NCI-H1092 (cell line): ENCODE measurements around the gene TRMT1.
"Not testable (repeated sequence)": the region's sequence is repeated elsewhere in the genome, so short reads cannot be mapped to it uniquely, and the experiment has no call there.

Experiments
- DNase-seq: peaks from one replicate; lab custom pipeline; 2025; lab: John Stamatoyannopoulos, UW

Gene TRMT1

GRCh38 chr19:13150187-13150930 is 33.8 kb upstream of the TRMT1 start, which contains the start of the genes IER2 and STX10:
TSS of gene IER2 (plus strand) at chr19:13150411. CDS start at chr19:13153187, 2,776 bp downstream.
TSS of gene STX10 (minus strand) at chr19:13150375. CDS start at chr19:13150173, 202 bp downstream.
- DNase-seq: peak; percentile 91

- peak; percentile 57 for DNase-seq
These were observed 33.2 kb upstream of the TRMT1 start for GRCh38 chr19:13149628-13150186.

GRCh38 chr19:13149173-13149627 is 32.7 kb upstream of the TRMT1 start:
- not testable (repeated sequence) for DNase-seq

GRCh38 chr19:13146763-13147563 is 30.4 kb upstream of the TRMT1 start:
- no peak for DNase-seq

GRCh38 chr19:13139633-13140311 is 23.2 kb upstream of the TRMT1 start:
- no peak for DNase-seq

- DNase-seq: no peak
These were observed 22.3 kb upstream of the TRMT1 start for GRCh38 chr19:13138916-13139198.

- no peak for DNase-seq
These were observed 21.8 kb upstream of the TRMT1 start for GRCh38 chr19:13138171-13138915.

GRCh38 chr19:13137290-13137794 is 20.8 kb upstream of the TRMT1 start:
- no peak for DNase-seq

GRCh38 chr19:13135068-13136062 is 18.8 kb upstream of the TRMT1 start:
- DNase-seq: no peak

- no peak for DNase-seq
These were observed 18.1 kb upstream of the TRMT1 start for GRCh38 chr19:13134626-13135025.

GRCh38 chr19:13133241-13133870 is 16.8 kb upstream of the TRMT1 start:
- DNase-seq: no peak

GRCh38 chr19:13132471-13133180 is 16.1 kb upstream of the TRMT1 start:
- DNase-seq: no peak

- no peak for DNase-seq
These were observed 14.4 kb upstream of the TRMT1 start for GRCh38 chr19:13130886-13131490.

- DNase-seq: no peak
These were observed 12.8 kb upstream of the TRMT1 start for GRCh38 chr19:13129384-13129783.

- DNase-seq: no peak
These were observed 12.0 kb upstream of the TRMT1 start for GRCh38 chr19:13128583-13128982.

- DNase-seq: no peak
These were observed 11.5 kb upstream of the TRMT1 start for GRCh38 chr19:13127811-13128575.

GRCh38 chr19:13127051-13127450 is 10.5 kb upstream of the TRMT1 start:
- DNase-seq: no peak
